Non-pigmented ciliary epithelial cell (primary cell): ENCODE measurements around the gene SEC62.

ENCODE experiments used
- DNase-seq: peaks from one replicate; pipeline ENCODE4 v3.0.0-alpha.2; 2010; ENCODE audit warnings: low read depth

SEC62 gene

GRCh38 chr3:169966428-169966950 lies at the start of gene SEC62:
TSS of gene SEC62 (plus strand) at chr3:169966807. CDS start at chr3:169966823, 16 bp downstream.
- peak; percentile 52 for DNase-seq

GRCh38 chr3:169923189-169923588 lies 43.4 kb upstream of the SEC62 start:
- no peak for DNase-seq

GRCh38 chr3:169923831-169924230 lies 42.8 kb upstream of the SEC62 start:
- no peak for DNase-seq

- DNase-seq, result no peak
These were observed 36.6 kb upstream of the SEC62 start for GRCh38 chr3:169929830-169930519.

- DNase-seq, result no peak
These were observed 35.8 kb upstream of the SEC62 start for GRCh38 chr3:169930843-169931242.

GRCh38 chr3:169931747-169932520 lies 34.7 kb upstream of the SEC62 start:
- no peak for DNase-seq

GRCh38 chr3:169939320-169939719 lies 27.3 kb upstream of the SEC62 start:
- no peak for DNase-seq

GRCh38 chr3:169939751-169940150 lies 26.9 kb upstream of the SEC62 start:
- no peak for DNase-seq

- no peak for DNase-seq
These were observed 26.0 kb upstream of the SEC62 start for GRCh38 chr3:169940470-169941181.

GRCh38 chr3:169945313-169945712 lies 21.3 kb upstream of the SEC62 start:
- no peak for DNase-seq

GRCh38 chr3:169946336-169946735 lies 20.3 kb upstream of the SEC62 start:
- DNase-seq, result no peak

- no peak for DNase-seq
These were observed 17.8 kb upstream of the SEC62 start for GRCh38 chr3:169948559-169949448.

- no peak for DNase-seq
These were observed 14.6 kb upstream of the SEC62 start for GRCh38 chr3:169952045-169952444.

- DNase-seq, result no peak
These were observed 13.0 kb upstream of the SEC62 start for GRCh38 chr3:169953462-169954141.

GRCh38 chr3:169954142-169954756 lies 12.4 kb upstream of the SEC62 start:
- DNase-seq, result no peak

GRCh38 chr3:169955406-169955805 lies 11.2 kb upstream of the SEC62 start:
- no peak for DNase-seq

GRCh38 chr3:169964176-169964575 lies 2.4 kb upstream of the SEC62 start:
- peak; percentile 31 for DNase-seq

- no peak for DNase-seq
These were observed 812 bp upstream of the SEC62 start for GRCh38 chr3:169965562-169966427.
